Activated CD4-positive, CD25-positive, alpha-beta regulatory T cell treated with anti-CD3 and anti-CD28 coated beads, Interleukin-2, amount 50 U/mL, for 72 hours (primary cell): ENCODE results near the gene CCDC51.

ENCODE experiments used
- DNase-seq: peaks from one replicate; pipeline ENCODE4 v3.0.0; 2021

CCDC51 gene

DNA sequence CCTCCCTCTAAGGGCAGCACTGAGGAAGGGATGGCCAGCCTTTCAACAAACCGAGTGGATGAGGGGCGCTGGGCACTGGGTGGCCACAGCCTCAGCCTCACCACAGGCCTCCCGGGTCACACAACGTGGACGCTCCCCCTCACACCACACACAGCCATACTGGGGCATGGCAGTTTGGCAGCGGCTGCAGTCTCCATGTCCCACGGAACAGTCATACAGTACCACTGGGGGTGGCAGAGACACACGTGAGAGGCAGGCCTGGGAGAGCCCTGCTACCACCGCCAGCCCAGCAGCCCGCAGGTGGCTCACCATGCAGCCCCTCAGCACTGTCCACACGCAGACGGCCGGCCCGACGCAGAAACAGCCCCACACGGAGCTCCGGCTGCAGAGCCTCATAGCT lies 21.8 kb downstream of the CCDC51 start:
- no peak for DNase-seq

DNA sequence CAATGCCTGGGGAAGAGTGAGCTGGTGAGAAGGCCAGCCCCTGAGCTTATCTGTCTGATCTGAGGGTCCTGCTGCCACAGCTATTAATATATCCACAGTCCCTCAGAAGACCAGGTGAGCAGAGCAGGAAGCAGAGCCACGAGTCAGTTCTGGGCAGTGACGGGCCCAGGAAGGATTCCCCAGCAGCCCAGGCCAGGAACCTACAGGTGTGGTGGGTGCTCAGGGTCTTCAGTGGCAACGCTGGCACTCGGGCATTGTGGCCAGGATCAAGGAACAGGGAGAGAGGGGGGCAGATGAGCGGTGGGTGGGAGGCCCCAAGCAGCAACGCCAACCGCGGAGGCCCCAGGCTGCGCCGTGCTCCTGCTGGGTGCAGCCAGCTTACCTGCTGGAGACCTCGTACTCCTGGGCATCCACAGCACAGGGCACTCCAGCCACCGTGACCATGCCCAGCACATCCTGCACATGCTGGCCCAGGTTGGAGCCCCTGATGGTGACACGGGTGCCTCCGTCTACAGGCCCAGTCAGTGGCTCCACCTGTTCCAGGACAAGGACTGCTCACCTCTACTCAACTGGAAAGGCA lies 22.3 kb downstream of the CCDC51 start:
- no peak for DNase-seq

DNA sequence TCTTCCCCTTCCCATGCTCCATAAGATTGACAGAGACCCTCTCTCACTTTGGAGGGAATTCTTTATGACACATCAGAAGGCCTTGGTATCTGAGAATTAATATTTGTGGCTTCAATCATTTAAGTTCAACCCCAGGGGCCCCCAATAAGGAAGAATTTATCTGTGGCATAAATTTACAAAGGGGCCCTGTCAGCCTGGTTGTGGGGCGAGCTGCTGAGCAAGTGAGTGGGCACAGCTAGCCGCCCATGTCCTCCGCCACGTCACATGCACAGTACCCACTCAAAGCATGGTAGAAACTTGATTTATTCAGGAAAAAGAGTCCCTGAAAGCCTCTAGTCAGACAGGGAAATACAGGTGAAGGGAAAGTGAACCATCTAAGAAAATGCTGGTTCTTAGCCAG lies 23.4 kb downstream of the CCDC51 start:
- DNase-seq, result no peak

DNA sequence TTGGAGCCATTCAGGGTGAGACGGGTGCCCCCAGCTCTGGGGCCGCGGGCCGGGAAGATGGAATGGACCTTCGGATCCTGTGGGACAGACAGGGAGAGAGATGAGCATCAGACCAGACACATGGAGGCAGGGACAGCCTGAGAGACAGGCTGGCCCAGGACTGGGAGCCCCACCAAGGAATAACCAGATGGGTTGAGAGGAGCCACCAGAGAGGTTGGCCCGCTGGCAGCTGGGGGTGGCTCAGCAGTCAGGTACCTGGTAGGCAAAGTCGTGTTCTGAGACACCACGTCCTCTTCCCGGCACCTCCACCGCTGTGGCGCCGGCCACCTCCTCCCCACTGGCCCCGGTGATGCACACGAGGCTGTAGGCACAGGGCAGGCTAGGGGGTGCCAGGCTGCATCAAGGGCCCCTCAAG lies 23.8 kb downstream of the CCDC51 start:
- no peak for DNase-seq

DNA sequence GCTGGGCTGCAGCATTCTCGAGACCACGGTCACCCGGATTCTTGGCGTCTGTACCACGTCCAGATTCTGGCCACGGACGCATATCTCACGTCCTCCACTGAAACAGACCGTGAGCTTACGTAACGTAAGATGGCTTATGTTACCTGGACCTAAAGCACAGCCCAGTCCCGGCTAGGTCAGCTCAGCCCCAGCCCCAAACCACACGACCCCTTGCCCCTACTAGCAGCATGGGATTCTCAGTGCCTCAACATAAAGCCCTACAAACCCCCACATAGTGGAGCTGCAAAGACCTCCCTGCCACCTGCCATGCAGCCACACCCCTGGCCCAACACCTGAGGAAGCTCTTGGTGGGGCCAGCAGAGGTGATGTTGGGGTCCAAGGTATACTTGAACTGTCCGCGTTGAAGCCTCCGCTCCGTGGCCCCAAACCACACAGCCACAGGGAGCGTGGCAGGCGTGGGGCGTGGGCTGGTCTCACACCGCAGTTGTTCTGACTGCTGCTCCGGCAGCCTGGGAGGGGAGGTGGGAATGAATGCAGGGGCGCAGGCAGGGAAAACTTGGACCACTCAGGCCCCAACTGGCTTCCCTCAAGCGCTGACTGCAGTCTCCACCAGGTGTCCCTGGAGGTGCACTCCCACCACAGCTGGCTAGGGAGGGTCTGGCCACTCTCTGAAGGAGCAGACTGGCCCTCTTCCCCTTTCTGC lies 24.5 kb downstream of the CCDC51 start:
- DNase-seq, result no peak

DNA sequence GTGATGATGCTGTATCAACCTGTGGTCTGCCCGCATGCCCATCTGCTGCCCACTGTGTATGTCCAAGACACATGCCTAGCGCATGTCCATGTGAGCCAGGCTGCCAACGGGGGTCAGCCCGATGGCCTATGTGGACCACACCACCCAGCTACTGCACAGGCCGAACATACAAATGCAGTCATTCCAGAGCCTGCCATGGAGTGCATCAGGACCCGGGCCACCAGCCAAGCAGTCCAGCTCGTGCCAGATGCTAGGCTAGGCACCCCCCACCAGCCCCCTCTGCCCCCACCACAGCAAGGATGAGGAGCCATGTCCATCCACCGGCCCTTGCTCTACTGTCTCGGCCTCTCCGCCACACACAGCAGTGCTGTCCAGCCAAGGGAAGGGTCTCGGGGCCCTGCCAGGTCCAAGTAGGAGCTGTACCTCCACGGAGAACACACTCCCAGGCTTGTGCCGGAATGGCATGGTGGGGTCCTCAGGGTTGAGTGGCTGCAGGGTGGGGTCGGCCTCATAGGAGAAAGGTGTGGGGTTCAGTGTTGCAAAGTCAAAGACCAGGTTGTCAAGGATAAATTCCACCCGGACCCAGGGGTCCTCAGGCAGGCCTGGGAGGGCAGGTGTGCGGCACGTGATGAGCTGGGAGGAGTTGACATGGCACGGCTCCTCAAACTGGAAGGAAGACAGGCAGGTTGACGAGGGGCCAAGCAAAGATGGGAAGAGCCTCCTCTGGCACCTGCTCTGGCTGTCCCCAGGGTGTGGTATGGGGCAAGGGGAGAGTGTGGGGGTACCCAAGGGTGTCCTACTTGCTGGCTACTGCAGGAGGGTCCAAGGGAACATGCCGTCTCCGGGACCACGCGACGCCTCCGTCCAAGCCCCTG lies 25.3 kb downstream of the CCDC51 start:
- DNase-seq, result no peak

DNA sequence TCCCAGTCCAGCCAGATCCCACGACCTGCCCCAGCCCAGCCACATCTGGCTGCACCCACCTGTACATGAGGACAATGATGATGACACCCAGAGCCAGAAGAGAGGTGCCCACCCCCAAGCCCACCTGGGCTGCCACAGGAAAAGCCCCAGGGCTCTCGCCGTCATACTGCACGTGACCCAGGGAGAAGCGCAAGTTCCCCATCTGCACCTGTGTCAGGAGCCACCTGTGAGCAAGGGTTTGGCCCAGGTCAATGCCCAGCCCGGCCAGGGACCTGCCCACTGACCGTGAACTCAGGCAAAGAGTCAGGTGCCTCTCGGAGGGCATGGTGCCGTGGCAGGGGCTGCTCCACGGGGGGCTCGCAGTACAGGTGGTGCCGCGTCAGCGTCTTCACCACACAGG lies 26.3 kb downstream of the CCDC51 start:
- no peak for DNase-seq

DNA sequence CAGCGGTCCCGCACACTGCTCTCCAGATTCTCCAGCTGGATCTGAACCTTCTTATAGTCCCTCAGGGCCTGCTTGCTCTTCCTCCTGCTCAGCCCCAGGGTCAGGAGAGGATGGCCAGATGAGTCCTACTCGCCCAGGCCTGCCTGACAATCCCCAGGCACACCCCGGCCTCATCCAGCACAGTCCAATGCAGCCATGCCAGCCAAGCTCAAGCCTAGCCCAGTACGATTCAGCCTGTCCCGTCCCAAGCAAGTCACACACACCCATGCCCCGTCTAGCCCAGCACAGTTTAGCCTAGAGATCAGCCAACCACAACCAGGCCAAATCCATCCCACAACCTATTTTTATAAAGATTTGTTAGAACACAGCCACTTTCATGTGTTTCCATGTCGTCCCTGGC lies 26.8 kb downstream of the CCDC51 start:
- DNase-seq, result no peak

DNA sequence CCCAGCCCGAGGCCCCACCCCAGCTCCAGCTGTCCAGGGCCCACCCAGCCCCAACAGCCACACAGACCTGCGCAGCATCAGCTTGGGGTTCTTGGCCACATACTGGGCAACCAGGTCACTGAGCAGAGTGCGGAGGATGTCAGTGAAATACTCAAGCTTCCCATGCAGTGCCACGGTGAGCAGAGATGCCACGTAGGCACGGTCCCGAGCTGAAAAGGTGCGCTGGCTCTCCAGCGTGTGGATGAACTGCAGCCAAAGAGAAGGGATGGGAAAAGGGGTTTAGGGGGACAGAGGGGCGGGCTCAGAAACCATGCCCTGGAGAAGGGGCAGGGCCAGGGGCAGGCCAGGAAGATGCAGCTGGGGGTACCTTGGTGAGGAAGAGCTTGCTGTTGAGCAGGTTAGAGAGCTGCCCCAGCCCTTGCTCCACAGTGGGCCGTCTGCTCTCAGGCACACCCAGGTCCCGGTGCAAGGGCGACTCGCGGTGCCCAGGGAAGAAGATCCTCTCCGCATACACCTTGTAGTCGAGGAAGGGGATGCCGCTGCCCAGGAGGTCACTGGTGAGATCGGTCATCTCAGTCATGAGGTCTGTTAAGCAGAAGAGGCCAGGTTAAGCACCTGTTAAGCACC lies 27.4 kb downstream of the CCDC51 start:
- no peak for DNase-seq

DNA sequence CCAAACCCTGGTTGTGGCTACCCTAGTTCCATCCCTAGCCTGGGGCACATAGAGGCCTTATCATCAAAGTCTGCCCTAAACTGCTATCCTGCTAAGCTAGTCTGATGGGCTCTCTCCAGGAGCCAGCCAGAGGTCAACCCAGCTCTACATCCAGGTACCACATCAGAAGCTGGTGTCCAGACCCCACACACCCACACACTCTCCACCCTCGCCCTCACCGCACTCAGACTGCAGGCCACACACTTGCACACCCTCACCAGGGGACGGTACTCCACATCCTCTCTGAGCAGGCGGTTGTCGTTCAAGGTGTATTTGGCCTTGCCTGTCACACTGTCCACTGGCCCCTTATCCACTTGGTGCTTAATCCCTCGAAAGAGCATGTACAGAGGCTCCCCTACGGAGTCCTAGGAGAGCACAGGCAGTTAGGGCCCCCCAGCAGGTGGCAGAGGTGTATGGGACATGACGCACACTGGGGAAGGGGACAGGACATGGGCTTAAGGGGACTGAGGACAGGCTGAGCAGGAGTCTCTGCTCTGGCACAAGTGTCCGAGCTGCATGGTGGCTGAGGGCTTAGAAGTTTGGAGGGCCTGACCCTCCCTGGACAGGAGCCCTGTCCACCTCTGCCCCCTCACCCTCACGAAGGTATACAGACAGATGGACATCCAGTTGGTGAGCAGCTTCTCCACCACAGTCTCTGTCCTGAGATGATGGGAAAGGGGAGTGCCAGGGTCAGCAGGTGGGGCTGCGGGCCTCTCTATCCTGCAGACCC lies 28.1 kb downstream of the CCDC51 start:
- no peak for DNase-seq

DNA sequence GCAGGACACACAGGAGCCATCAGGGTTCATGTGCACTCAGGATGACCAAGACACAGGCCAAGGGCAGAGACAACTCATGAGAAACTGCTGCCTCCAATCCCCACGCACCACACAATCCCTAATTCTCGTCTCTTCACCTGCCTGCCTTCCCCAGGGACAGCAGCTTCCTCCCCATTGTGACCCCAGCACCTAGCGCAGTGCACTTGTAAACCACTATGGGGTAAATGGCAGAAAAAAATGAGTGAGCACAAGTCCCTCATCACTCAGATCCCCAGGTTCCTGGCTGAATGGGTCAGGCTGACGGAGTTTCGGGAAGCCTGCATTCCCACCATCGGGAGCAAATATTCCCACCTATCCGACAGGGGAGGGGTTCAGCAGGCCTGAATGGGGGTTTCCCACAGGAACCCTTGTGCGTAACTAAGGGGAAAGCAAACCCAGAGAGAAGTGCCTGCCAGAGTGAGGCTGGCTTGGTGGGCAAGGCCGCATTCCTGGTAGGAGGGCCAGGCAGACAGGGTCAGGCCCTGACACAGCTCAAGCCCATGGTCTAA lies 28.8 kb downstream of the CCDC51 start:
- DNase-seq, result no peak

DNA sequence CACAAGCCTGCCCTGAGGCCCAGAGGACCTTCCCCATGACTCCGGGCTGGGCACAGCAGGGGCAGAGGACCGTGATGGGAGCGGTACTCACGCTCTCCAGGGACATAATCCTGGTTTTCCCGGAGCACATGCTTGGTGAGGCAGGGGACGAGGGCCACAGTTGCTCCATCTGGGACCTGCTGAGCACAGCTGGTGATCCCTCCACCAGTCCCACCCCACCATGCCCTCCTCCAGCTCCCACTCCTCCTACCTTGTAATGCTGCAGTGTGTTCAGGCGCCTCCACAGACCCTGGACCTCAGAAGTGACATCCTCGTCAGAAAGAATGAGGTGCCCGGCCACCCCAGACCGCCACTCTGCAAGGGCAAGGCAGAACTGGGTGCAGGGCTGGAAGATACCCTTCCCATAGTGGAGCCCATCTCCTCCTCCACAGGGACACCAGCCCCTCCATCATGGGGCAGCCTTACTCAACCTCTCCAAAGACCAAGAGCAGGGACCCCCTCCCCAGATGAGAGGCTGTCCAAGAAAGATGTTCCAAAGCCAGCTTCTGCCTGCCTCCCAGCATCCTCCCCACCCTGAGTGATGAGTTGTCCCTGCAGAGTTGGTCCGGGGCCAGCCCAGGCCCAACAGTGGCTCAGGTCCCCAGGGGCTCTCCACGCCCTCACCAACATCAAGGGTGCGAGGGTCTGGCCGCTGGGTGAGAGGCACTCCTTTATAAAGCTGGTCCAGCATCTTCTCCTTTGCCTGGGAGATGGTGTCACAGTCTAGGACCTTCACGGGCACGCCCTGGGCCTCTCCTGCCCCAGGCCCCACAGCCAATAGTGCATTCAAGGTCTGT lies 29.5 kb downstream of the CCDC51 start:
- no peak for DNase-seq

DNA sequence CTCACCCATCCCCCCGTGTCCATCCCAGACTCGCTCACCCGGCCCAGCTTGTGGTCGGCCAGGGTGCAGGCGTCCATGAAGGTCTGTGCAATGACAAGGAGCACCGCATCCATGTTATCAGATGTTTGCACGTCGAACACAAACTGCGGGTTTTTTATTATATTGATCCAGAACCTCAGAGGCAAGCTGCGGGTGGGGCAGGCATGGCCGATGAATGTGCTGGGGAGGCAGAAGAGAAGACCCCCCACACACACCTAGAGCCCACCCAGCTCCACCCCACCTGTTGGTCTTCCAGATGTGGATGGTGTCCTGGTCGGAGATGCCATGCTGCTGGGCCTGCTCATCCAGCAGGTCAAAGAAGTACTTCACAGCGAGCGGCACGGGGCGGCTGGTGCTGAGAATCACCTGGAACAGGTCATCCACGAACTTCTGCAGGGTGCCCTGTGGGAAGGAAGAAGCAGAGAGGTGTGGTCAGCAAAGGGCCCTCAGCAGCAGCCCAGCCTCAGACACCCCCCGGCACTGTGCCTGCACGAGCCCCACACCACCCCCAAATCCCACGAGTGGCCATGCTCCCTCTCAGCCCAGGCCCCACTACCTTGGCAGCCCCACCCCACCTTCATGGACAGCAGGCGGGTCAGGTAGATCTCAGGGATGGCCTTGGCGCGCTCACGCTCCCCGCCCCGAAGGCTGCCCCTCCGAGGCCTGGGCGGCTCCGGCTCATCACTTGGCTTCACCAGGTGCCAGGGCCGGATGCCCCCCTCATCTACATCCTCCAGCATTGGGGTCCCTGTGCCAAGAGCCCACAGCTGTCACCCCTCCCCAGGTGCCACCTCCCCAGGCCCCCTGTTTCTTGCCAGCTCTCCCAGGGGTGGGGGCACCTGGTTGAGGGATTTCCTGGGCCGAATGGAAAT lies 30.4 kb downstream of the CCDC51 start:
- DNase-seq, result peak; percentile 23

DNA sequence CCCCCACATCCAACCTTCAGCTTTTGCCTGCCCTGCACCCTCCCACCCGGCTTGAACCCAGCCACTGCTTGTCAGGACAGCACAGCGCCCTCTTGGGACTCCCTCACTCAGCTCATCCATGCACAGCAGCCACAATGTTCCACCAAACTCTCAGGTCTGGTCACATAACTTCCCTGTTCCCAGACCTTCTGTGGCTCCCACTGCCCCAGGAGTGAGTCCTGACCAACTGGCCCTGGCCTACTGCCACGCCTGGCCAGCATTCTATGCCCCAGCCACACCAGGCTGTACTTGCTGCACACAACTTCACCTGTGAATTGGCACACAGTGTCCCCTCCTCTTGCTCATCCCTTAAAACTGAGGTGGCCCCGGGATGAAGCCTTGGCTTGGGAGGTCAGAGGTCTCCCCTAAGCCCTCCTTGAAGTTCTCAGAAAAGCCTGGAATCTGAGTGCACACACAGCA lies 31.1 kb downstream of the CCDC51 start:
- no peak for DNase-seq

DNA sequence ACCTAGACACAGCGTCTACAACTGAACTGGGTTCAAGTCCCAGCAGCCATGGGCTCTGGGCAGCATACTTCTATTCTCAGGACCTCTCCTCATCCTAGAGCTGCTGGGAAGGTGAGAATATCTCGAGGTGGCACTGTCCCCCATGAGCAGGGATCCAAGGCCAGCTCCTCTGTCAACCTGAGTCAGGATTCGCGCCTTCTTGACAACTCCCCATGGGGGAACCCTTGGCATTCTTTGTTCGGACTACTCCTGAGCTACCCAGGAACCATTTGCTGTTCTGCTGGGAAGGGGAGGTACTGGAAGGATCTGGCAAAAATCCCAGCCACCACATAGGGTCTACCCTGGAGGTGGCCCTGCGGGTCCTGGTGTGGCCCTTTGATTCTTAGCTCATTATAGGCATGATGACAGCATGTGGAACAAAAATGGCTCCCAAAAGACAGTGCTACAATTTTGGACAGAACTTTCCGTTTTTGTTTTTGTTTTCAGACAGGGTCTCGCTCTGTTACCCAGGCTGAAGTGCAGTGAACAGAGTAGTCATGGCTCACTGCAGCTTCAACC lies 32.3 kb downstream of the CCDC51 start:
- no peak for DNase-seq

DNA sequence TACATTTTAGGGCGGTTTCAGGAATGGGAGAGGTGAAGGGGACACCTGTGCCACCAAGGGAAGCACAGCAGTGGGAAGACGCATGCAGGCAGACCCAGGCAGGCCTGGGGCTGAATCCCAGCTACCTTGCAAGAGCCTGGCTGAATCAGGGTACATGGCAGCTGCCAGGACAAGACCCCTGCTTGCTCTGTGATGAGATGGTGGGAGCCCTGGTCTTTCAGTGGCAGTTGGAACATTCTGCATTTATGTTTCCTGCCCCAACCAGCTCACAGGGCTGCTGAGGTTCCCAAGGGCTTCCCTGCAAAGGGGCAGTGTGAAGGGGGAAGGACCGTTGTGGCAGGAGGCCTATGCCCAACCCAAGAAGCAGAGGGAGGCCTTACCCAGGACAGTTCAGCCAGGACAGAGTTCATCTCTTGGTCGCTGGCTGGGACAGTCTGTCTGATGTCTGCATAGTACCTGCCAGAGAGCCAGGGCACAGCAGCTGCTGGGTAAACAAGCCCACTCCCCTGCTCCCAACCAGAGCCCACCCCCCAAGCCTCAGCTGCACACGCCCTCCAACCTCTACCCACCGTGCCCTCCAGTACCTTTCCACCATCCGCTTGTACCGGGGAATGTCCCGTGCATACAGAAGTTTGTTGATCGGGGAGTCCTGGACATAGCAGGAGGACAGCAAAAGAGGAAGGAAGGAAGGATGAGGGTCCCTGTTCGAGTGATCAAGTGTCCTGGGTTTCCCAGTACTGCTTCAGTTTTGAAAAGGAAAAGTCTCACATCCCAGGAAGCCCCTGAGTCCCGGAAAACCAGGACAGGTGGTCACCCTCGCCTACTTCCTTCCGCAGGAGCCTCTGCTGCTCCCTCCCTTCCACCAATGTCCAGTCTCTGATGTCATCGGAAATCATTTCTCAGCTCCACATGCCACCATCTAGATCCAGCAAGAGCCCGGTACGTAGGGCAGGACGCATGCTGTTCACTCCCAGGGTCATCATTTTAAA lies 33.2 kb downstream of the CCDC51 start:
- DNase-seq, result no peak

DNA sequence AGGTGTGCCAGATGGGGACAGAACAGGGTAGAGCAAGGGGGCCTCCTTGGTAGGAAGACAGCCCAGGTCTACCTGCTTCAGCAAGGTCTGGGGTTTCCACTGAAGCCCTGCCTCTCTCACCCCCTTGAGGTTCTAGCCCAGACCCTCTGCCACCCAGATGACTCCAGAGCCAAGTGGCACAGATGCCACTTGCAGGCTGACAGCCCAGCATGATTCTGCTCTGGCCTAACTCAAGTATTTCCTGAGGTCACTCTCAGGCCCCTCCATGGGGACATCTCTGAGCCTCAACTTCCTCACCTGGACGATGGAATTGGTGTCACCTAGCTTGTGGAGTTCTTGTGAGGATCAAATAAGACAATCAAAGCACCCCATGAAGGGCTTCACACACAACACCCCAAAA lies 33.9 kb downstream of the CCDC51 start:
- DNase-seq, result no peak

DNA sequence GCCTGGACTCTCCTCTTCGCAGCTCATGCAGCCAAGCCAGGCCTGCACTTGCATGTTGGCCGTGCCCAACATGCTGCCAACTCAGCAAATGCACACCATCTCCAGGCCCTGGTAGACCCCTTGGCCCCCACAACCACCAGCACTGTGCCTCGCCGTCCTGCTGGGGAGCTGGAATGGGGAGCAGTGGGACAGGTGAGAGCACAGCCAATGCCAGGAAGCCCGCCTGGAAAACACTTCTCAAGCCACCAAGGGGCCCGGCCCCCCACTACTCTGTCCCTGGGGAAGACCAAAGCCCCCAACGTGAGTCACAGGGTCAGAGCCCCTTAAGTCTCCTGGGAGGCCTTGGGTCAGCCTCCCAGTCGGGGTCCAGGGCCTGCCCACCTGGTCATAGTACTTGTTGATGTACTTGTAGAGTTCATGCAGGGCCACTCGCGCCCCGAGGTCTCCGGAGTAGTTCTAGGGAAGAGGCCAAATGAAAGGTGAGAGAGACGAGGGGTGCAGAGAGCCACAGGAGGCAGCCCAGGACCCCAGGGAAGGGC lies 34.5 kb downstream of the CCDC51 start:
- no peak for DNase-seq
